Endodermal cell (in vitro differentiated cells): ENCODE data around the gene UBE2V1. TPM values are rescaled to one million over a fixed set of nuclear protein-coding genes. Genes with fewer than 3 reads are reported as not detected.

Source experiments
- DNase-seq: peaks from one replicate; pipeline ENCODE4 v3.0.0-alpha.2; 2017
- H3K27ac ChIP-seq: 2 replicates; pipeline ENCODE4 v1.5.1; 2013; ENCODE audit warnings: mild to moderate bottlenecking, low read depth, low read length, moderate library complexity
- H3K27me3 ChIP-seq: 2 replicates; pipeline ENCODE4 v1.6.1; 2013; ENCODE audit warnings: mild to moderate bottlenecking, low read length, moderate library complexity; ENCODE audit not compliant: insufficient read depth, control insufficient read depth, poor library complexity, severe bottlenecking
- H3K36me3 ChIP-seq: 2 replicates; pipeline ENCODE4 v1.7.0; 2013; ENCODE audit warnings: mild to moderate bottlenecking, low read length, moderate library complexity; ENCODE audit not compliant: control insufficient read depth, insufficient read depth
- H3K4me1 ChIP-seq: one replicate; pipeline ENCODE4 v1.7.0; 2013; ENCODE audit warnings: low read length; ENCODE audit not compliant: control insufficient read depth, insufficient read depth
- H3K4me3 ChIP-seq: 2 replicates; pipeline ENCODE4 v1.5.1; 2013; ENCODE audit warnings: mild to moderate bottlenecking, low read length, moderate library complexity
- H3K9ac ChIP-seq: 2 replicates; pipeline ENCODE4 v1.6.1; 2013; ENCODE audit warnings: mild to moderate bottlenecking, low read length, moderate library complexity; ENCODE audit not compliant: poor library complexity, severe bottlenecking; ENCODE audit errors: extremely low read depth
- H3K9me3 ChIP-seq: 2 replicates; pipeline ENCODE4 v1.6.1; 2013; ENCODE audit warnings: mild to moderate bottlenecking, low read length, moderate library complexity; ENCODE audit not compliant: control insufficient read depth
- H3K27ac Mint-ChIP-seq: 2 replicates; pipeline ENCODE4 v1.8.0; 2020; ENCODE audit warnings: mixed read lengths
- H3K27me3 Mint-ChIP-seq: 2 replicates; pipeline ENCODE4 v1.8.0; 2021; ENCODE audit warnings: mild to moderate bottlenecking, mixed read lengths; ENCODE audit not compliant: insufficient read depth
- H3K36me3 Mint-ChIP-seq: 2 replicates; pipeline ENCODE4 v1.8.0; 2020; ENCODE audit warnings: low read depth, mixed read lengths
- H3K4me1 Mint-ChIP-seq: 2 replicates; pipeline ENCODE4 v1.8.0; 2020; ENCODE audit warnings: mixed read lengths
- H3K4me3 Mint-ChIP-seq: 2 replicates; pipeline ENCODE4 v1.8.0; 2020; ENCODE audit warnings: mild to moderate bottlenecking, moderate library complexity, mixed read lengths
- H3K9me3 Mint-ChIP-seq: 2 replicates; pipeline ENCODE4 v1.8.0; 2020; ENCODE audit warnings: mild to moderate bottlenecking, mixed read lengths
- WGBS, 2 experiments: methylation state at CpG; one replicate each; pipeline versions ENCODE4 v1.1.5 to v1.1.7; 2013; ENCODE audit warnings: missing lambda C conversion rate in 2 of 2, mixed read lengths in 1 of 2; ENCODE audit not compliant: insufficient coverage in 1 of 2, insufficient read length in 1 of 2; 5-methylcytosine and 5-hydroxymethylcytosine counted together
- total RNA-seq, 2 donors: library from RNA; stranded (reverse); fragmentation: NEBNext Ultra II Directional in 1 of 2; extraction: Animal tissue kit (Norgen Biotek cat#: 25700) in 1 of 2; gene quantifications; 2 replicates in 1 of 2; 3 replicates in 1 of 2; pipeline ENCODE4 v1.2.1, GENCODE V29; 2021
- TF ChIP-seq, protein P1 (sequence below): fragments of 200-600 bp; sonication (generic); conservative IDR thresholded peaks from 2 replicates; pipeline ENCODE4 v1.5.0; 2021; ENCODE audit warnings: antibody characterized with exemption, mild to moderate bottlenecking

The UBE2V1 gene
- total RNA-seq, 2 donors from 2014 or later = 165 to 168 TPM

DNA sequence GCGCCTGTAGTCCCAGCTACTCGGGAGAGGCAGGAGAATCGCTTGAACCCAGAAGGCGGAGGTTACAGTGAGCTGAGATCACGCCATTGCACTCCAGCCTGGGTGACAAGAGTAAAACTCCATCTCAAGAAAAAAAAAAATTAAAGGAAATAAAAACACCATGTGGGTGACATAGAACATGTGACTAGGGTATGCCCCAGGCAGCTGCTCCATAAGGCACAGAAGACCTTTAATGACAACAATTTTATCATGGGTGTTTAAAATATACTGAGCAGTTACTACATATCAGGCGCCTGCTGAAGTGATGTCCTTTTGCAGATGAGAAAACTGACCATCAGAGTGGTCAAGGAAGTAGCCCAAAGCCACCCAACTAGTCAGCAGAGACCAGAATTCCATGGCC lies 32.6 kb upstream of the UBE2V1 start:
- WGBS, 2 experiments = 97 to 98% methylated on average over 6 of the region's 6 CpGs
- TF ChIP-seq, protein P1, sequence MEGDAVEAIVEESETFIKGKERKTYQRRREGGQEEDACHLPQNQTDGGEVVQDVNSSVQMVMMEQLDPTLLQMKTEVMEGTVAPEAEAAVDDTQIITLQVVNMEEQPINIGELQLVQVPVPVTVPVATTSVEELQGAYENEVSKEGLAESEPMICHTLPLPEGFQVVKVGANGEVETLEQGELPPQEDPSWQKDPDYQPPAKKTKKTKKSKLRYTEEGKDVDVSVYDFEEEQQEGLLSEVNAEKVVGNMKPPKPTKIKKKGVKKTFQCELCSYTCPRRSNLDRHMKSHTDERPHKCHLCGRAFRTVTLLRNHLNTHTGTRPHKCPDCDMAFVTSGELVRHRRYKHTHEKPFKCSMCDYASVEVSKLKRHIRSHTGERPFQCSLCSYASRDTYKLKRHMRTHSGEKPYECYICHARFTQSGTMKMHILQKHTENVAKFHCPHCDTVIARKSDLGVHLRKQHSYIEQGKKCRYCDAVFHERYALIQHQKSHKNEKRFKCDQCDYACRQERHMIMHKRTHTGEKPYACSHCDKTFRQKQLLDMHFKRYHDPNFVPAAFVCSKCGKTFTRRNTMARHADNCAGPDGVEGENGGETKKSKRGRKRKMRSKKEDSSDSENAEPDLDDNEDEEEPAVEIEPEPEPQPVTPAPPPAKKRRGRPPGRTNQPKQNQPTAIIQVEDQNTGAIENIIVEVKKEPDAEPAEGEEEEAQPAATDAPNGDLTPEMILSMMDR = no peak
- DNase-seq = no peak
- no peak overlapping the region for H3K9ac ChIP-seq
- Mint-ChIP-seq H3K9me3 (no peaks in the 10 kb centered on the region), H3K4me1 (peaks cover 29% of the 10 kb centered on the region), H3K36me3 (peaks cover 52% of the 10 kb centered on the region), H3K27ac (no peak overlapping the region), H3K27me3 (no peaks in the 10 kb centered on the region), H3K4me3 (no peak overlapping the region)
- H3K4me1 ChIP-seq = no peaks in the 10 kb centered on the region
- no peak overlapping the region for H3K4me3 ChIP-seq
- peaks cover 56% of the 10 kb centered on the region for H3K36me3 ChIP-seq
- no peaks in the 10 kb centered on the region for H3K9me3 ChIP-seq
- H3K27ac ChIP-seq = no peak overlapping the region
- H3K27me3 ChIP-seq = no peaks in the 10 kb centered on the region

DNA sequence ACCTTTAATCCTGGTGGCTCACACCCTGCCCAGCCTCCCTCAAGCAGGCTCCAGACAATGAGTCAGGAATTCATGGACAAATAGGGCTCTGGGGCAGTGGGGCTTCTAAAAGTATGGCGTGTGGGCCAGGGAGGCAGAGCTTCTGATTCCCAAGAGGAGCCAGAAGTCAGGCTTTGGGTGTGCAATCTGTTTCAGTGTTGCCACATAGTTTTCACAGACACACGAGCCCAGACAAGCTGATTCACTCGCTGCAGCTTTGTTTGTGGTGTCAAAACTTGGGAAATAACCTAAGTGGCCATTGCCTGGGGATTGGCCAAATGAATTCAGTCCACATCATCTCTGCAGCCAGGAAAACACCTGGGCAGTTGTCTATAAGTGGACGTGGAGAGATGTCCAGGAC lies 31.4 kb upstream of the UBE2V1 start:
- H3K27ac Mint-ChIP-seq = peak overlapping the region; percentile 58
- WGBS, 2 experiments = 90 to 97% methylated on average over 4 of the region's 4 CpGs
- H3K4me3 ChIP-seq = no peak overlapping the region
- H3K9me3 ChIP-seq = no peaks in the 10 kb centered on the region
- H3K9ac ChIP-seq = no peak overlapping the region
- H3K36me3 ChIP-seq = peaks cover 48% of the 10 kb centered on the region
- no peak overlapping the region for H3K4me3 Mint-ChIP-seq
- DNase-seq = no peak
- H3K27ac ChIP-seq = no peak overlapping the region
- no peaks in the 10 kb centered on the region for H3K4me1 ChIP-seq
- TF ChIP-seq, protein P1 = no peak
- H3K27me3 Mint-ChIP-seq = no peaks in the 10 kb centered on the region
- peaks cover 24% of the 10 kb centered on the region for H3K4me1 Mint-ChIP-seq
- H3K27me3 ChIP-seq = no peaks in the 10 kb centered on the region
- peaks cover 53% of the 10 kb centered on the region for H3K36me3 Mint-ChIP-seq
- H3K9me3 Mint-ChIP-seq = no peaks in the 10 kb centered on the region

DNA sequence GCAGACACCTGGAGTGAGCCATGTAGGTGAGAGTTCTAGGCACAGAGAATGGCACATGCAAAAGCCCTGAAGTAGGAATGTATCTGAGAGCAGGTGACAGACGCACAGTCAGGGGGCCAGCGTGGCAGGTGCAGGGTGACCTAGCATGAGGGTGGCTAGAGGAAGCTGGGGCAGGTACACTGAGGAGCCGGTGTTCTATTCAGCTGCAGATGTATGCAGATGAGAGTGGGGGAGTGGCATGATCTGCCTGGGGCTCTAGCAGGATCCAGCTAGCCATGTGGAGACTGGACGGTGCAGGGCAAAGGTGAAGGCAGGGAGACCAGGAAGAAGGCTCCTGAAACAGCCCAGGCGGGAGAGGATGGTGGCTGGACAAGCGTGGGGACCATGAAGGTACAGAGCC lies 29.9 kb upstream of the UBE2V1 start:
- no peak overlapping the region for H3K4me3 Mint-ChIP-seq
- H3K4me1 ChIP-seq = no peaks in the 10 kb centered on the region
- H3K4me3 ChIP-seq = no peak overlapping the region
- TF ChIP-seq, protein P1 = no peak
- no peak overlapping the region for H3K9ac ChIP-seq
- H3K36me3 Mint-ChIP-seq = peaks cover 46% of the 10 kb centered on the region
- H3K27me3 ChIP-seq = no peaks in the 10 kb centered on the region
- H3K27ac ChIP-seq = no peak overlapping the region
- DNase-seq = peak; percentile 93
- no peaks in the 10 kb centered on the region for H3K9me3 Mint-ChIP-seq
- peak overlapping the region; percentile 64 for H3K27ac Mint-ChIP-seq
- H3K36me3 ChIP-seq = peaks cover 44% of the 10 kb centered on the region
- H3K4me1 Mint-ChIP-seq = peaks cover 24% of the 10 kb centered on the region
- H3K27me3 Mint-ChIP-seq = no peaks in the 10 kb centered on the region
- no peaks in the 10 kb centered on the region for H3K9me3 ChIP-seq
- WGBS, 2 experiments = 82 to 88% methylated on average over 5 to 6 of the region's 6 CpGs
